ENCODE results near the gene CALML5. TPM values are rescaled to one million over a fixed set of nuclear protein-coding genes. Genes with fewer than 3 reads are reported as not detected.

CALML5 gene, protein sequence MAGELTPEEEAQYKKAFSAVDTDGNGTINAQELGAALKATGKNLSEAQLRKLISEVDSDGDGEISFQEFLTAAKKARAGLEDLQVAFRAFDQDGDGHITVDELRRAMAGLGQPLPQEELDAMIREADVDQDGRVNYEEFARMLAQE
- total RNA-seq = not detected

DNA sequence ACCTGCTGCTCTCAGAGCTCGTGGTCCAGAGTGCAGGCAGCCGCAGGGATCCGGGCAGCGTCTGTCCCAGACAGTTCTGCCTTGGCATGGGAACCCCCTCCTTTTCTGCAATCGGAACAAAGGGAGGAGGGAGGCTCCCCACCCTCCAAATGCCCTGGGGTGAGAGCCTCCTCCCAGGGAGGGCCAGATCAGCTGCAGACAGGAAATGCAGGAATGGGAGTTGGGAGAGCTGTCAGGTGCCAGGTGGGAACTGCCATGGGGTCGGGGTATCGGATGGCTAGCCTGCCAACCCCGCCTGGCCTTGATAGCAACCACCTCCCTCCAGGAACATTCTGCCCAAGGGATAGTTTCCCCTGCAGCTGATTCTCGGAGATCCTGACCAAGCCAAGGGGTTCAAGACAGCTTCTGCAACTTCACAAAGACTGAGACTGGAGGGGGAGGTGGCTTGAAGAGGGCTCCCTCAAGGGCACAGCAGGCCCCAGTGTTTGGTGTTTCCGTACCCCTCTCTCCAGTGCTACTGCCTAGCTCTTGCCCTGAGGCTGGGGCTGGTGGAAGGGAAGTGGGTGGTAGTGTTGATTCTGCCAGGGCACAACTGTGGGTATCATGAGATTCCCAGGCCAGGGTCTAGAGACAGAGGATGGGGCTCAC, at the start of gene CALML5:
CALML5 (minus strand) TSS at position 78 of the 648 bp plus-strand sequence. CDS start 132 bp downstream, outside the sequence.
- no peak for DNase-seq
- 90 to 94% methylated on average over 5 to 10 of the region's 10 CpGs for WGBS, 2 donors
- intact Hi-C loops (cut with DNase I) = no loop called here

DNA sequence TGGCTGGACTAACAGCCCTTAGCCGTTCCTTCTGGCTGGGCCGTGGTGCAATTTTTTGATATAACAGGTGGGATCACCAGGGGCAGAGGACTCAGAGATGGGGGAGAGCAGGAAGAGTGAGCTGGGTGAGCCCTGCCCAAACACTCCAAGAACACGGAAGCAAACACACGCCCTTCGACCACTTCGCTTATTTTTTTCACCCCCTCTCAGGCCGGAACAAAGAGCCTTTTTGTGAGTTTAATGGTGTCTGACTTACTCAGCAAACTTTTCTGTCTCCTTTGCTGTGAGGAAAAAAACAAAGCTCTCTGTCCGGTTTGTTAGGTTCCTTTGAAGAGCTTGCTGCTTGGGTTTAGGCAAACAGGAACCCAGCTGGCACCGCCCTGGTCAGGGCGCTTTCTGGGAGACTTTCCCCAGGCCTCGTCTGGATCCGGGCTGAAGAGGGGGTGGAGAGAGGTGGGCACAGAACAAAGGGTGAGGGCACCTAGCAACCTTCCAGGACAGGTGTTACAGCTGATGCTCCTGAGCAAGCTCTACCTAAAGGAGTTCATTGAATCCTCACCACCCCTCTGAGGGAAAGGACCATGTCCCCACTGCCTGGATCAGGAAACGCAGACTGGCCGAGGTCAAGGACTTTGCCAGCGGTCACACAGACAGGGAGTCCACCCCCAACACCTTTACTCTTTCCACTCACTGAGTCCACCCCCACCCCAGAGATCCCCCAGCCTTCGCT, 48.7 kb upstream of the CALML5 start:
- H3K27ac ChIP-seq = peak overlapping the region; percentile 92 to 95 (median 94)
- no peaks in the 10 kb centered on the region for H3K9me3 ChIP-seq
- H3K4me1 ChIP-seq = peaks cover 53 to 66% of the 10 kb centered on the region in 2 donors
- intact Hi-C loops (cut with DNase I) = no loop called here
- H3K36me3 ChIP-seq = no peaks in the 10 kb centered on the region
- no peaks in the 10 kb centered on the region for H3K27me3 ChIP-seq
- H3K4me3 ChIP-seq (replicated peaks in 1 of 3) = no peak overlapping the region
- 25 to 35% methylated on average over 16 of the region's 16 CpGs for WGBS, 2 donors
- TF ChIP-seq, protein P1, sequence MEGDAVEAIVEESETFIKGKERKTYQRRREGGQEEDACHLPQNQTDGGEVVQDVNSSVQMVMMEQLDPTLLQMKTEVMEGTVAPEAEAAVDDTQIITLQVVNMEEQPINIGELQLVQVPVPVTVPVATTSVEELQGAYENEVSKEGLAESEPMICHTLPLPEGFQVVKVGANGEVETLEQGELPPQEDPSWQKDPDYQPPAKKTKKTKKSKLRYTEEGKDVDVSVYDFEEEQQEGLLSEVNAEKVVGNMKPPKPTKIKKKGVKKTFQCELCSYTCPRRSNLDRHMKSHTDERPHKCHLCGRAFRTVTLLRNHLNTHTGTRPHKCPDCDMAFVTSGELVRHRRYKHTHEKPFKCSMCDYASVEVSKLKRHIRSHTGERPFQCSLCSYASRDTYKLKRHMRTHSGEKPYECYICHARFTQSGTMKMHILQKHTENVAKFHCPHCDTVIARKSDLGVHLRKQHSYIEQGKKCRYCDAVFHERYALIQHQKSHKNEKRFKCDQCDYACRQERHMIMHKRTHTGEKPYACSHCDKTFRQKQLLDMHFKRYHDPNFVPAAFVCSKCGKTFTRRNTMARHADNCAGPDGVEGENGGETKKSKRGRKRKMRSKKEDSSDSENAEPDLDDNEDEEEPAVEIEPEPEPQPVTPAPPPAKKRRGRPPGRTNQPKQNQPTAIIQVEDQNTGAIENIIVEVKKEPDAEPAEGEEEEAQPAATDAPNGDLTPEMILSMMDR (IDR thresholded peaks at IDR 0.05) = no peak
- TF ChIP-seq POLR2A (IDR thresholded peaks at IDR 0.05) = peak in 1 of 2 donors; percentile 47
- DNase-seq = peak; percentile 76 to 79

More for the DNA sequence above, at the start of gene CALML5:
- no peaks in the 10 kb centered on the region for H3K9me3 ChIP-seq
- TF ChIP-seq, protein P1 (IDR thresholded peaks at IDR 0.05) = no peak
- TF ChIP-seq POLR2A (IDR thresholded peaks at IDR 0.05) = no peak
- peaks cover 44 to 51% of the 10 kb centered on the region in 2 donors for H3K4me1 ChIP-seq
- H3K4me3 ChIP-seq (replicated peaks in 1 of 3) = no peak within 1 kb of the TSS
- H3K36me3 ChIP-seq = no peaks in the 10 kb centered on the region
- H3K27ac ChIP-seq = peak within 1 kb of the TSS in 1 of 3 donors; percentile 91
- H3K27me3 ChIP-seq = no peaks in the 10 kb centered on the region

DNA sequence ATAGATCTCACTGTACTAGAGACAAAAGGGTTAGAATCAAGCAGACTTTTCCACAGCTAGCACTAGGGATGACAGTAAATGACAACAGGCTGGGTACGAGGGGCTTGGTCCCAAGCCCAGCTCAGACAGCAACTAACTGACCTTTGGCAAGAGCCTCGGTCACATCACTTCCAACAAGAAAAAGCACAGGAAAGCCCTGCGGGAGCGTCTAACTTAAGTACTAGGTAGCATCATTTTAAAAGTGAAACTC, 48.2 kb upstream of the CALML5 start:
- Histone ChIP-seq H3K4me3 (replicated peaks in 1 of 3) (no peak overlapping the region), H3K27ac (peak overlapping the region; percentile 92 to 95 (median 94)), H3K9me3 (no peaks in the 10 kb centered on the region), H3K36me3 (no peaks in the 10 kb centered on the region), H3K4me1 (peaks cover 53 to 66% of the 10 kb centered on the region in 2 donors), H3K27me3 (no peaks in the 10 kb centered on the region)
- WGBS, 2 donors = 10 to 11% methylated on average over 4 of the region's 4 CpGs
- DNase-seq = no peak
- TF ChIP-seq, protein P1 (IDR thresholded peaks at IDR 0.05) = no peak
- no peak for TF ChIP-seq POLR2A (IDR thresholded peaks at IDR 0.05)
- intact Hi-C loops (cut with DNase I) = no loop called here

DNA sequence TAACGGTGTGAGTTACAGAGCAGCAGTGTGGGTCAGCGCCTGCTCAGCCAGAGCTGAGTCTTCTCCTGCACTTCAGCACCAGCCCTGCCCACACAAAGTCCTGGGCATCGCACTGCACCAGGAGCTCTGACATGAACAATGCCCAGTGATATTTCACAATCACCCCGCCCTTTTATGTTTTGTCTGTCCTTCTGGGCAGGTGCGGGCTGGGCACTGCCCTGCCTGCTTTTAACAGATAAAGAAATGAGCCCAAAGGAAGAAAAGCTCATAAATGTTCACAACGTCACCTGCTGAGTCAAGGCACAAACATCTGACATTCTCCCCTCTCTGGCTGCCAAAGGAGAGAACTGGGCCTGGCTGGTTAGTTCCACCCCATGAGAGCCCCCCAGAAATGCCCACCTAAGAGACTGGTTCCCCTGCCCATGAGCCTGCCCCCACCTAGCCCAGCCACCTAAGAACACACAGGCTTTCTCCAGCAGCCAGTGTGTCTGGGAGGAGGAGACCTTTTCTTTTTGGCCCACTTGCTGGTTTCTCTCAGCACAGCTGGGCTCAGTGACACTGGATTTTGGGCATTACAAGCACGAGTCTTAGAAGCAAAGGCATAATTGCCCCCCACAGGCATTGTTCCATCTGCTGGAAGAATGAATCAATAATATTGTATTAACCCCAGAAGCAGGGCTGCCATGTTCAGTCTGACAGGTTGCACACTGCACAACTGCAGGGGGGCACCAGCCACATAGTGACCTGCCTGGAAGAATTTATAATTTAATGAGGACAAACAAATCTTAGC, 47.7 kb upstream of the CALML5 start:
- H3K27me3 ChIP-seq = no peaks in the 10 kb centered on the region
- no peak for TF ChIP-seq POLR2A (IDR thresholded peaks at IDR 0.05)
- TF ChIP-seq, protein P1 (IDR thresholded peaks at IDR 0.05) = no peak
- H3K4me1 ChIP-seq = peaks cover 53 to 65% of the 10 kb centered on the region in 2 donors
- no peak overlapping the region for H3K4me3 ChIP-seq (replicated peaks in 1 of 3)
- peak overlapping the region; percentile 92 to 95 (median 94) for H3K27ac ChIP-seq
- no peaks in the 10 kb centered on the region for H3K36me3 ChIP-seq
- H3K9me3 ChIP-seq = no peaks in the 10 kb centered on the region
- peak; percentile 49 to 50 for DNase-seq
- 72 to 73% methylated on average over 7 of the region's 7 CpGs for WGBS, 2 donors
- intact Hi-C loops (cut with DNase I) = no loop called here

All from thyroid gland (tissue), 4 donors.